GM12875 (cell line): ENCODE data around the gene TREM1.
"Not testable (repeated sequence)": the region's sequence is repeated elsewhere in the genome, so short reads cannot be mapped to it uniquely, and the experiment has no call there.

ENCODE experiments used
- H3K4me3 ChIP-seq: one replicate; pipeline ENCODE4 v1.5.1; 2011; ENCODE audit warnings: low read depth, low read length, control low read depth
- CTCF ChIP-seq: IDR thresholded peaks from 2 replicates; pipeline ENCODE4 v1.5.1; 2011; ENCODE audit warnings: low read depth, mild to moderate bottlenecking, control low read depth, inconsistent platforms, low read length, moderate library complexity, borderline replicate concordance; ENCODE audit not compliant: insufficient read depth

TREM1 gene

GRCh38 chr6:41247882-41248705, 38.4 kb downstream of the TREM1 start:
- TF ChIP-seq CTCF = no peak
- no peak overlapping the region for H3K4me3 ChIP-seq

GRCh38 chr6:41247288-41247865, 39.1 kb downstream of the TREM1 start:
- TF ChIP-seq CTCF = no peak
- H3K4me3 ChIP-seq = no peak overlapping the region

- H3K4me3 ChIP-seq = not testable (repeated sequence)
These were observed 40.0 kb downstream of the TREM1 start for GRCh38 chr6:41246529-41246928.

GRCh38 chr6:41239467-41240159, 46.9 kb downstream of the TREM1 start:
- no peak overlapping the region for H3K4me3 ChIP-seq
- TF ChIP-seq CTCF = no peak

GRCh38 chr6:41237128-41237527, 49.4 kb downstream of the TREM1 start:
- TF ChIP-seq CTCF = no peak

GRCh38 chr6:41236276-41236675, 50.2 kb downstream of the TREM1 start:
- H3K4me3 ChIP-seq = no peak overlapping the region
- no peak for TF ChIP-seq CTCF

More at GRCh38 chr6:41237128-41237527, 49.4 kb downstream of the TREM1 start:
- H3K4me3 ChIP-seq = no peak overlapping the region

- TF ChIP-seq CTCF = no peak
- no peak overlapping the region for H3K4me3 ChIP-seq
These were observed 53.8 kb downstream of the TREM1 start for GRCh38 chr6:41232667-41233066.
